Right forelimb (tissue), 1 donor: ENCODE measurements around the gene SH3RF3.

Source experiments
- DNase-seq: peaks from one replicate; pipeline ENCODE4 v3.0.0-alpha.2; 2018

The SH3RF3 gene

DNA sequence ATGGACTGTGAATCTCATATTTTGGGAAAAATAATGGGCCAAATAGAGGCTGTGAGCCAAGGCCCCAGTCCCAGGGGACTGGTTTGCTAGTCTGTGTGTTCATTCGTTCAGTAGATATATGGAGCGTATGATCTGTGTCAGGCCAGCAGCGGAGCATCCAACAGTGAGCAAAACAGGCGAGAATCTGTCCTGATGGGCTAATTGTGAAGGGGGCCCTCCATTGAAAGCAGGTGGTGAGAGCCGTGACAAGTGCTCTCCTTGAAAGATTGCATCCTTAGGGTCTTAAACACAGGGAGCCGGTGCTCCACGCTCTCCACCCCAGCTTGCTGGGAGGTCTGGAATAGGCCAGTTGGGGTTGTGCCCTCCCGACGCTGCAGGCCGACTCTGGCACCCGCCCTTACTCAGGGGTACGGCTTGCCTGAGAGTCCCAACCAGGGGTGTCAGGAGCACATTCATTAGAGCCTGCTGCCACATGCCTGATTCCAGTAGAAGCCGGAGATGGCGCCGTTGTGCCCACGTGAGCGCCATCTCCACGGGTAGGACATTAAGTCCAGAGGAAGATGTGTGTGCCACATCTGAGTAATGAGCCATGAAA lies 213.3 kb downstream of the SH3RF3 start:
- no peak for DNase-seq

DNA sequence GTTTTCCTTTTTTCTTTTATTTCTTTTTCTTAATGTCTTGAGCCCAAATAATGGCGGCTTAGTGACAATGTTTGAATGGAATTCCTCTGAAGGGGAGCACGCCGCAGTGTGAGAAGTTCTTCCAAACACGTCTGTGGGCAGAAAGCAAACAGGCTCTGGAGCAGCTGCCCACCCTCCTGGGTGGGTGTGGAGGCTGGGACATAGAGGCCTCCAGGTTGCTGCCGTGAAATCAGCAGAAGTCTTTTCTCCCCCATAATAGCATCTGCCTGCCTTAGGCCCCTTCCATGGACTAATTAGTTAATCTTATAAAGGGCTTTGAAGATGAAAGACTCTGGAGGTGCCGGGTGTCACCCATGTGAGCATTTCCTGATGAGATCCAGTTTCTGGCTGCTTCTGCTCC lies 213.9 kb downstream of the SH3RF3 start:
- no peak for DNase-seq

DNA sequence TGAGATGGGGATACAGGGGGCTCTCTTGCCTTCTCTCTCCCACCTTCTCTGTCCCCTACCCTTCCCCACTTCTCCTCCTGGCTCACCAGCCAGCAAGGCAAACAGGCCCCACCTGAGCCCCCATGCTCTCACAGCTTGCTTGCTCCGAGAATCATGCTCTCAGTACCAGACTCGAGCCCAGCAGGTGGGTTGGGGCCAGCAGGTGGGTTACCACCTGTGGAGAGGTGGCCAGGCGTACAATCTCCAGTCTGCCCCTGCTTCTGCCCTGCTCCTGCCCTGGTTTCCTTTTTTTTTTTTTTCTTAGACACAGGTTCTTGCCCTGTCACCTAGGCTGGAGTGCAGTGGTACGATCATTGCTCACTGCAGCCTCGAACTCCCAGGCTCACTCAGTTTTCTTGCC lies 214.5 kb downstream of the SH3RF3 start:
- no peak for DNase-seq

DNA sequence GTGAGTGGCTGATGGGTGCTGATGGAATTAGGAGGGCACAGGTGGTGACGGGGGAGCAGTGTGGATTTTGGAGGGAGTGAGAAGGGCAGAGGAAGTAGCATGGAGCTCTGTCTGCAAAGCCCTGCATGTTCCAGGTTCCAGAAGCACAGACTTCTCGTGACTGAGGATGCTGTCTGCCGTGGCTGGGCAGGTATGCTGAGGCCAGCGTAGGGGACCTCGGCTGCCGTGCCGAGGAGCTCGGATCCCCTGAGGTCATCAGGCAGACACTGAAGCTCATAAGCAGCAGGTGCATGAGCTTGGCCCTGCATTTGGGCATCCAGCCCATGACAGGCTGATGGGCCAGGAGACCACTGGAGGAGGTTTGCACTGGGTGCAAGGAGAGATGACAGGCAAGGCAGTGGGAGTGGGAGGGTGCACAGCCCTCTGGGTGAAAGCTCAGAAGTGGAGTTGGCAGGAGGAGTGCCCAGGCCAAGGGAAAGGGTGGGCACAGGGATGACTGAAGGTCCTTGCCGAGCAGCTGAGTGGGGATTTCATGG lies 215.3 kb downstream of the SH3RF3 start:
- DNase-seq, result no peak

DNA sequence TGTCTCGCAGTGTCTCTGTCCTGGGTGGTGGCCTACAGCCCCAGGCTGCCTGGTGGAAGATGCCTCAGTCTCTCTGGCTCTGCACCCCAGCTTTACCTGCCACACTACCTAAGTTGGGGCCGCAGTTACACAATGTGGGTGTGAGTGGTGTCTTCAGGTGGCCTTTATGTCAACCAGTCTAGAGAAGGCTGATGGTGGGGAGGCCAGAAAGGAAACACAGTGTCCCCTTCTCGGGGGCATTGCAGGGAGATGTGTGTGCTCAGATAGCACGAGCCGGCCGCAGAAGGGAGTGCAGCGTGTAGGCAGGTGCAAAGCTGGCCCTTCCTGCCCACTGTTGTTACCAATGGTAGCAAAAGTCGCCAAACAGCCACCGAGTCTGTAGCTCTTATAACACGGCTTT lies 216.1 kb downstream of the SH3RF3 start:
- DNase-seq, result no peak

DNA sequence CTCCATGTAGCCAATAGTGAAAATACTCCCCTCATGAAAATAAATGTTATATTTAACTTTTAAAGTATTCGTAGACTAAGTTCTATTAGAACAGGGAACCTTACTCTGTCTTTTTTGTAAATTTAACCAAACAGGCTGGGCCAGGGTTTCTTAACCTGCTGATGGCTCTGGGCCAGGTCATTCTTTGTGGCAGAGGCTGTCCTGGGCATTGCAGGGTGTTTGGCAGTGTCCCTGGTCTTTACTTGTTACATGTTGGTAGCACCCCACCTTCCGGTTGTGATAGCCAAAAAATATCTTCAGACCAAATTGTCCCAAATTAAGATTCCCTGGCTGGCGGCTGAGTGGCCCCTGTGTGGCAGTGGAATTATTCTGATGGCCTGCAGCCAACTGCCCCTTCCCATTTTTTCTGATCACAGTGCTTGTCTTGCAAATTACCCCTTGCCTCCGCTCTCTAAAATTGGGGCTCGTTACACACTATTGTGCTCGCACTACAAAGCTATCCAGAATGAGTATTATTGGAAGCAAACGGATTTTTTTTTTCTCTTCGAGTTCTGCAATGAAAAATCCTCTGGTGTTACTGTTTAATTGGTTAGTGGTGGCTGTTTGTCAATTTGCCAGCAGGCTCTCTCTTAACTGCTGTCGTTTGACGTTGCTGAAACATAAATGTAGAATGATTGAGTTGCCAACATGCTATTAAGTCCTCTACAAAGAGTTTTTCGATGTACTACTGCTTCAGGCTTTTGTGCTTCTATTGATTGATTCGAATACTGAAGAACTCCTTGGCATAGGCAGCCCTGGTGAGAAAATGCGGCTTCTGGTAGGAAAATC lies 216.9 kb downstream of the SH3RF3 start:
- no peak for DNase-seq

DNA sequence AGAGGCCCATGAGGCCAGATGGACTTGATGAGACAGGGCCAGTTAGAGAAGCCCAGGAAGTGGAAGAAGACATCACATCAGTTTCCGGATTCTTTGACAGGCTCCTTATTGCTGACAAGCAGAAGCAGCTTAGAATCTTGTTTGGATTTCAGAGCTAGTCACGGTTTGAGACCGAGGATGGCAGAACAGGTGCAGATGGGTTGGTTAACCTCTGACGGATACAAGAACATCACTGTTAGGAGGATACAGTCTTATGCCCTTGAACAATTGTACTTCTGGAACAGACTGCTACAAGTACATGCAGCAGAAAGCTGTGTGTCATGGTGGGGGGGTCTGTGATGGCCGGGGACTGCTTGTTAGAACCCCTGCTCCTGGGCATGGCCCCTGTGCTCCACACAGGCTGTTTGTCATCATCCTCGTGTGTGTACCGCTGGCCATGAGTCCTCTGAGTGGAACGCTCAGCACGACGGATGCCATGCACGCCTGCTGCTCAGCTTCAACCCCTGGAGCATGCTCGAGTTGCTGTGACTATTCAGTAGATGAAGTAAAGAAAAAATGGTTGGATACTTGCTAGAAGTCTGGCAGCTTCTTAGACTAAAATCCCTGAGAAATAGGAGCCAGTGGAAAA lies 217.7 kb downstream of the SH3RF3 start:
- DNase-seq, result no peak

DNA sequence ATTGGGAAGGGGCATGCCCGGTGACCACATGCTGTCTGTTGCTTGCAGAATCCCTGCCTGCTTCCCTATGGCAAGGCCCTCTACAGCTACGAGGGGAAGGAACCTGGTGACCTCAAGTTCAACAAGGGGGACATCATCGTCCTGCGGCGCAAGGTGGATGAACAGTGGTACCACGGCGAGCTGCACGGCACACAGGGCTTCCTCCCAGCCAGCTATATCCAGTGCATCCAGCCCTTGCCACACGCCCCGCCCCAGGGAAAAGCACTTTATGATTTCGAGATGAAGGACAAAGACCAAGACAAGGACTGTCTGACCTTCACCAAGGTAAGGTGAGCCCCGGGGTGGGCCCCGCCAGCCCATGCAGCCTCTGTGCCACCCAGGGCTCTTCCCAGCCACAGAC lies 218.6 kb downstream of the SH3RF3 start:
- no peak for DNase-seq

DNA sequence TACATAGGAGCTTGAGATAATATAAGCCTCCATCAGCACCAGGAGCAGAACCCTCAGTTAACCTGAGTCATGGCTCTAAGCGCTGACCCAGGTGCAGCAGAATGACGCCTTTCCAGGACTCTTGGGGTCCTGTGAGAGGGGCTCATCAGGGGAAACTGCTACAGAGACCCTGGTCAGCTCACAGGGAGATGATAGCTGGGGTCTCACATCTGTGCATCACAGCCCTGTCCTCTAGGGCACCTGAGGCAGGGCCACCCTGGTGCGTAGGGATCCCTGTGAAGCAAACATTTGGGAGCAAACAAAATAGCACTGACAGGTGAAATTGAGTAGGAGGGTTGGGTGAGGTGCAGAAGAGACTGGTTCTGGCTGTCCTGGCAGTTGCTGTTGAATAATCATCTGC lies 219.2 kb downstream of the SH3RF3 start:
- no peak for DNase-seq

DNA sequence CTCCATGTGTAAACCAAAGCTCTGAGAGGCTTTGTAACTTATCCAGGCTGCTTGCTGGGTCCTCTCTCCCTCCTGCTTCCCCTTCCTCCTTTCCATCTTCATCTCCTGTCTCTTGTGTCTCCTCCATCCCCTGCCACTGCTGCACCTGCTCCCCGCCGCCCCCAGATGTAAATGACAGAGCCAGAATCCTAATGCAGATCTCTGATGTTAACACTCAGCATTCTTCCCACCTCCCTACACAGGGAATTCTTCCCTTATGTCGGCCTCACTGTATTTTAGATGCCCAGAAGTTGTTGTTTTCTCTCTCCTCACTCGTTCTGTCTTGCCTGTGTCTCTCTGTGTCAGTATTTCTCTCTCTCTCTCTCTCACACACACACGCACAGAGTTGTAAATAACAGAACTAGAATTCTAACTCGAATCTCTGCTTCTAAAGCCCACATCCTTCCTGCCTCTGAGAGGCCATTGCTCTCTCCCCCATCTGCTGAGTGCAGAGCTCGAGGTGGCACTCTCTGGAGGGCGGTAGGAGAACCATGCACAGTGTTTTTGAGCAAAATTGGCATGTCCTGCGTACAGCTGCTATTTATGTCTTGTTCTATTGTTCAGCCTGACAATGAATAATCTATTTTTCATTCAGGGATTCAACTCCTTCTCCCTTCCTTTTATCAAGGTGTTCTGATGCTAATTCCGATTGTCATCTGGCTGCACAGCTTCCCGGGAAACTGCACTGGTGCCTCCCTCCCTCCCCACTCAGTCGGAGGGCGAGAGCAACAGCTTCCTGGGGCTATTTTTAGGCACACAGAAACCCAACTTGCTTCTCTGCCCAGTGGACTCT lies 219.9 kb downstream of the SH3RF3 start:
- DNase-seq, result no peak

DNA sequence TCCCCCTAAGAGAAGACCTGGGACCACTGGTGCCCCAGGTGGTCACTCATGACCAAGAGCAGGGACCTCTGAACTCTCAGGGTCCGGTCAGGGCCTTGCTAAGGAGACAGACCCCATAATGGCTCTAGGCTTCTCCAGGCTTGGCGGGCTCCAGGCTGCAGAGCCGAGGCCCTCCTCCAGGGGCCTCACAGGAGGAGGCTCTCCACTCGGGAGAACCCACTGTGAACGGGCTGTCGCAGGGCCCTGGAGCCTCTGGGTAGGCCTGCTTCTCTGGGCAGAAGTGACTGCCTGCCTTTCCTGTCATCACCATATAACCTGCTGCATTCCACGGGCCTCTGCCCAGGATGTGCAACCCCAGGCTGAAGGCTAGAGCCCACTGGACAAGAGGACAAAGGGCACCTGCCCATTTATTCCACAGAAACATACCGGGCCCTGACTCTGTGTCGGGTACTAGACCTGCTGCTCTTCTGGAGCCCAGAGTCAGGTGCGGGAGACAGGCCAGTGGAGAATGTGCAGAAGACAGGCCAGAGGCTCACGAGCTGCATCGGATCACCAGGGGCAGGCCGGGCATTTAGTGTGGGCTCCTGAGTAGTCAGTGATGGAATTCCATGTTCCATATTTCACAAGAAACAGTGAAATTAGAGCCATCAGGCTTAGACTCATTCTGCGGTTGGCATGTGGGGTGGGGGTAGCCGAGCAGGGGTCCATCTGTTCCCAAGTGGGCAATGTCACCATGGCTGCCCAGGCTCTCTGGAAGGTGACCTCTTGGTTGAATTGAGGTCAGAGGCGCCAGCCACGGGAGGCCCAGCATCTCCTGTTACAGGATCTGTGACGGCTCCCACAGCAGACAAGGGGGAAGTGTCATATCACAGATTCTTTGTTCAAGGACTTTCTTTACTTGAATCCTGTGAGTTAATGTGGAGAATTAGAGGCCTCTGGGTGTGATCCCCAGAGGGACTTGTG lies 220.8 kb downstream of the SH3RF3 start:
- DNase-seq, result no peak

DNA sequence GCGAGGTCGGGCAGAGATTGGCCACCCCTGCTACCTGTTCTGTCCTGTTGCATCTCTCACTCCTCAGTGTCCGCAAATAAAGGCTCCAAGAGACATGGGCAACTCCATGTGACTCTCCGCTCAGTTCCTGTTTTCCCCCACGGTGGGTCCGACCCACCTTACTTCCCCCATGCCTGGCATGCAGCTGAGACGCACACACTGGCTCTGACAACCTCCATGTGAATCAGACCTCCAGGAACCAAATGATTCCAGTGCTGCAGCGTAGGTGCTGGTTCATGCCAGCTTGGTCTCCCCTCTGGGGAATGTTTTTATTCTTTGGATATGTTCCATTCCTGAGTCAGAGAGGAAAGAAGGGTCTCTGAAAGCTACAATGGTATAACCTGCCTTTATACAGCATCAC lies 221.5 kb downstream of the SH3RF3 start:
- no peak for DNase-seq

DNA sequence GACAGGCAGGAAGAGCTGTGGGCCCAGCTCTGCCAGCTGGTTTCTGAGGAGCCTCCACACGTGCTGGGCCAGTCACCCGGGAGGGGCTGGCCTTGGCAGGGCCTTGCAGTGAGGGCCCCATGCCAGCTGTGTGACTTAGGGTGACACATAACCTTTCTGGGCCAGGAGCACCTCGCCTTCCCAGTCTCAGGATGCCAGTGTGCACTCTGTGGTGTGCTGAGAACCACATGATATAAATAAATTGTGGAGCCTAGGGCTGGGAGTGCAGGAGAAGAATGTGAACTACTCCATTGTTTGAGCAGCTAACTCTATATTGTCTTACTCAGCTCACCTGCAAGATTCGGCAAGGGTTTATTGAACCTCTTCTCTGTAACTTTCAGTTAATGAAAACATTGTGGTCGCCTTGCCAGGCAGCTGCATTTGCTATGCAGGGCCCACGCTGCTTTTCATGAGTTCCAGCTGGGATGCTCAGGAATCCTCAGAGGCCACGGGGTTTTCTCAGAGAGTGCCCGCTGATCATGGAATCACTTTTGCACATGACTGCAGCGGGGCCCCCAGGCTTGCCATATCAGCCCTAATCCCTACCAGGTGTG lies 222.3 kb downstream of the SH3RF3 start:
- no peak for DNase-seq

DNA sequence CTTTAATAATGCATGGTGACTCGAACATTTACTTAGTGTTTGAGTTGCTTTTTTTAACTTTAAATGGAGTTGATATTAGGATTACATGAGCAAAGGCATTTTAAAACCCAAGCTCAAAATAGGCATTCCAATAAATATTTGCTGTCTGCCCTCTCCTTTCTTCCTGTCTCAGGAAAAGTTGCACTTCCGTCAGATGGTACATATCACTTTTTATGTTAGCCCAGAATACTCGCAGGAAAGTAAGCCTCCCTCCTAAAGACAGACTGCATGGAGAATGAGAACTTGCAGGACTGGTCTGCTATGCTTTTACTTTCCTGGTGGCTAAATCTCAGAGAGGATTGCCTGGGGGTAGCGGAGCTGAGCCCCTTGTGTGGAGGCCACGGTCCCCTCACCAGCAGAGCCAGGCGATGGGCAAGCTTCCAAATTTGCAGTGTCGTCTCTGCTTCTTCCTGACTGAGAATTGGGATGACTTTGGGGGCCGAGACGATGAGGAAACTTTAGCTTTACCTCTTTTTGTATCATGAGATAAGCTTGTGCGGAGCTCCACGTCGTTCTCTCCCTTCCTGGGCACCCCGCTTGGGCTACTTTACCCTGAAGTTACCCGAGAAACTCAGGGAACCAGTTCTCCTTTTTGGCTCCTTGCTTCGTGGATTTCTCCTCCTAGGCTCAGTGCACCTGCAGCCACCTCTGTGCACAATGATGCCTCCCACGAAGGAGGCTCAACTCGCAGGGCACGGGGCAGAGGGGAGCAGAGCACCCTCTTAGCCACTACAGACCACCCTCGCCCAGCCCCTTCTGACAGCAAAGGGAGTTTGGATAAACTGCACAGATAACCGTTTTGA lies 223.3 kb downstream of the SH3RF3 start:
- no peak for DNase-seq

DNA sequence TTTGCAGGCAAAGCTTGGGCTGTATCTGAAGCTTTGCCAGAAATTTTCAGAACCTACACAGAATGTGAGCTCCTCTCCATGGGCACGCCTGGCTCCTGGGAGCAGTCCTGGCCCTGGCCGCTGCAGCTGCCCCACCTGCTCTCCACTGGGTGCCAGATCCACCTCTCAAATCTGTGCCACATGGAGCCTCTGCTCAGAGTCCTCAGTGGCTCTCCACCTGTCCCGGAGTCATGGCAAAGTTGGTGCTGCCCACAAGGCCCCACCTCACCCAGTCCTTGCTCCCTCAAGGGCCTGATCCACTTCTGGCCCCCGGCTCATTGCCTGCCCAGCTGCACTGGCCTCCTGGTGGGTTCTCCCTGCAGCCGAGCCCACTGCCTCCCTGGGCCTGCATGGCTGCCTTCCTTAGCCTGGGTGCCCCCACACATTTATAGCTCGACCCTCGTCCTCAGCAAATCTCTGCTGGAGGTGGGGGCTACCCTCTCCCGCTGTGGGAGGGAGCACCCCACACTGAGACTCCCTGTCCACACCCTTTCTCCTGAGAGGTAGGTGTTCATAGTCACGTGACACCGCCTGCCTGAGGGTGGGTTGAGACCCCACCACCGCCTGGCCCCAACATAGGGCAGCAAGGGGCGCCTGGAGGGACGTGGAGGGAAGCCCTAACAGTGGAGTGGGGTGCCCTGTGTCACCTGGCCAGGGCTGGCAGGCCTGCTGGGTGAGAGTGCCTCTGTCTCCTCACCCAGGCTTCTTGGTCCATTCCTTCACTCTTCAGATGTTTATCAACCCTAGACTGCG lies 224.1 kb downstream of the SH3RF3 start:
- no peak for DNase-seq

DNA sequence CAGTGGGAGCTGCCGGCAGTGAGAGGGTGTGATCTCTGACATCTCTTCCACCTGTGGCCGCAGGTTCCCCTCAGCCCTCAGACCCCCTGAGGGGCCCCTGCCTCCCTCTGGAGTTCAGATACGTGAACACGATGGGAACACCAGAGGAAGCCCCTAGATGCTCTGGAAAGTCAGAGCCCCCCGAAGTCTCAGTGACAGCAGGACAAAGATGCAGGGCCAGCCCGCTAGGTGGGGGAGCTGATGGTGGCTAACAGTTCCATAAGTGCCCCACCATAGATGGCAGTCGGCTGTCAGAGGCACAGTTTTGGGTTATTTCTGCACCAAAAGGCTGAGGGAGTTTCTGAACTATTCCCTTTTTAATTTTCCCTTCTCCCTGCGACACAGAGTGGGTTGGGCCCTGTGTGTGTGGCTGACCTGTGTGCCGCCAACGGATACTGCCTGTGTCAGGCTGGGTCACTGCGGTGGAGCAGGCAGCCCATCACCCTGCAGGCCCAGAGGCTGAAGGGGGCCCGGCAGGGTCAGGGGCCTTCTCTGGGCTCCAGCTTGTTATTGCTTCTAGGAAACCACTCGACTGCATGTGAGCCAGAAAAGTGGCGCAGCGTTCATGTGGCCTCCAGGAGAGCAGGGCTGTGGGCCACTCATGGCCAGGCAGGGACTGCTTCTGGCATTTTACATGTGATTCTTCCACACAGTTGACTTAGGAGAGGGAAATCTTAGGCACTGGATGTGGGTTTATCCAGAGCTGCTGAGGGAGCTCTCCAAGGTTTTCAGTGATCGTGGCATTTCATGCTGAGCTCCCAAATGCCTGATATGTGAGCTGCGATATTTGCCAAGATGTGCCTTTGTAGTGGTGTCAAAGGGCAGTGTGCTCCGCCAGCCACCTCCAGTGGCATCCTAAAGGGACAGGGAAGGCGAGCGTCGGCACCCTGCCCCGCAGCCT lies 225.1 kb downstream of the SH3RF3 start:
- no peak for DNase-seq

DNA sequence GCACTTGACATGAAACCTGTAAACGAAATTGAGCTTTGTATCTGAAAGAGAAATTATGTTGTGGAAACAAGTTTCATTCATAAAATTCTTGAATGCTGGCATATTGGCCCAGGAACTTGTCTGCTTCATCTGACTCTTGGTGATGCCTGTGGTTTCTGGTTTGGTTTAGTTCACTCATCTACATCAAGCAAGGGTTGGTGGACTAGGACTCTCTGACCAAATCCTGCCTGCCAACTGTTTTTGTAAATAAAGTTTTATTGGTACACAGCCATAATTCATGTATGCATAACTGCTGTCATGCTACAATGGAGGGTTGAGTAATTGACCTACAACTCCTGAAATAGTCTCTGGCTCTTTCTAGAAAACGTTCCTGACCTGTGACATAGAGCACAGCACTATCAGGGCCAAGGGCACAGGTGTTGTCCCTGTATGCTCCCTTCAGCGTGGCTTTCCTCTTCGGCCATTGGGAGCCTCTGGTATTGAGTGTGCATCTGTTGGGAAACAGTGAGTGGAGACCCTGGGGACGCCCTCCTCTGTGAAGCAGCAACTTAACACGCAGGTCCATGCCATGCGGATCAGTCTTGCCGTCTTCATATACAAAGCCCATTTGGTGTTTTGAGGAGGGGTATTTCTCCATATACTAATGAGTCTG lies 226.3 kb downstream of the SH3RF3 start:
- no peak for DNase-seq
